ENCODE measurements around the gene SMIM29.
"Not testable (repeated sequence)": the region's sequence is repeated elsewhere in the genome, so short reads cannot be mapped to it uniquely, and the experiment has no call there.

SMIM29 gene

DNA sequence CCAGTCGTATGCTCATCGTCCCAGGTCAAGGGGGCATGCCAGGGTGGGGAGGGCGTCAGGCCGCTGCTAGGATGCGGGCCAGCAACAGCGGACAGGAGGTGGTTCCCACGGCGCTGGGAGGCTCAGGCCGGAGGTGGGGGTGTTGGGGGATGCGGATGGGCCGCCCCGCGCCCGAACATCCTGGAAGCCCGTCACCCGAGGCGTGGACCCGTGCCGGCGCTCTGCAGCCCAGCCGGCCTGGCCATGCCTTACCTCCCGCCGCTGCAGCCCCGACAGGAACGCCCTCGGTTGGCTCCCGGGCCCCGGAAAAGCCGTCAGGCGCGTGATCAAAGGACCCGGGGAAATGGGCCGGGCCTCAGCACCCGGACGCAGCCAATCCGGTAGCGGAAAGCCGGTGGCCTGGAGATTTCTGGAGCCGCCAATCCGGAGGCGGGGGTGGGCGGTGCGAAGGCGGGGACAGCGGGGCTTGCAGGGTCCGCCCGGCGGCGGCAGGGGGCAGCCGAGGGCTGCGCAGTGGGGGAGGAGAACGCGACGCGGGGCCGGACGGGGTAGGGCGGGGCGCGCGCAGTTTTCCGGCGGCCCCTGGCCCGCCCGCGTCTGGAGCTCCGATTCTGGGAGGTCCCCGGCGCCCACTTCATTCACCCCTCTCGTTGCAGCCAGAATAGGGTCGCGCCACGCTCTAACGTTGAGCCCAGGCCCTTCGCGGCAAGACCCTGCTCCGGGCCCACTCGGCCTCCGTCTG, at the start of gene SMIM29:
Gene SMIM29 (minus strand): TSS at position 280 of the 742 bp plus-strand sequence. CDS start 1,215 bp downstream, outside the sequence.
- peak; percentile 99 for DNase-seq (ENCODE audit: low spot score)

DNA sequence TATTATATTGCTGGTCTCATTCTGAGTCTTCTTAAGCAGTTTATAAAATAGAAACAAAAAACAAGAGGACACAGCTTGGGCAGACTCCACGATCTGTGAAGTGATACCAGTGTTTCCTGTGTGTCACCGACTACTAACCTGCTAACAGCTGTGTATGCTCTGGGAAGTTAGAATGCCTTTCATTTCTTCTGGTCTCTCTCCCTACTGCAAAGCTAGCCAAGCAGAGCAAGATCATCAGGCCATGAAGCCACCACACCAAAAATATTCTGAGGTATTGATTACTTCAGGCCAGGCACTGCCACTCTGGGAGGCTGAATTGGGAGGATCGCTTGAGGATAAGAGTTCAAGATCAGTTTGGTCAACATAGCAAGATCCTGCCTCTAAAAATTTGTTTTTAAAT, 46.9 kb upstream of the SMIM29 start:
- DNase-seq (ENCODE audit: low spot score) = no peak

GRCh38 chr6:34292954-34293353, 44.1 kb upstream of the SMIM29 start:
- DNase-seq (ENCODE audit: low spot score) = no peak

- DNase-seq (ENCODE audit: low spot score) = no peak
Measured at GRCh38 chr6:34289137-34289536, 40.3 kb upstream of the SMIM29 start.

GRCh38 chr6:34288581-34288980, 39.8 kb upstream of the SMIM29 start:
- DNase-seq (ENCODE audit: low spot score) = no peak

DNA sequence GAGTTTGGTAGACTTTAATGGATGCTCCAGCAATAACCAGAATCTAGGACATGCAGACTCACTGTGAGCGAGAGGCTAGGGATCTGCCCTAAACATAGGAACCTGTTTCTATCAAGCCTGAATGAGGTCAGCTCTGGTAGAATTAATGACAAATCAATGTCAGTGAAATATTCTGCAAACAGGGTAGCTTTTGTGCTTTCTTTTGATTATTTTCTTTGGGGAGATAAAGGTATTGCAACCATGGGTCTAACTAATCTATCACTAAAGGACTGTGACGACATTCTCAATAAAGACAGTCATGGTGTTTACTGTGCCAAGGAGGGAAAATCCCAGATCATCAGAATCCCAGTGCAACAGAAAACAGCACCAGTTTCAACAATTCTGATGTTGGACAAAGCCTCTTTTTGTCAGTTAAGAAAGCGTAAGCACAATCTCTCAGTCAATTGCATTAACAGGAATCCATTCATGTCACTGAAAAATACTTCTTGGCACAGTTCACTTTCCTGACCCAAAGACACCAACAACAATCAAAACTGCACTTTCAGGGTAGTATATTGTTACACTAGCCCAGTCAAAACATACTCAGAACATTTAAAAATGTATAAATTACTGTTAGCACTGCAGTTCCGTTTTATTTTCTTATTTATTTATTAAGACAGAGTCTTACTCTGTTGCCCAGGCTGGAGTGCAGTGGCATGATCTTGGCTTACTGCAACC, 36.8 kb upstream of the SMIM29 start:
- no peak for DNase-seq (ENCODE audit: low spot score)

GRCh38 chr6:34284563-34285447, 36.0 kb upstream of the SMIM29 start:
- no peak for DNase-seq (ENCODE audit: low spot score)

GRCh38 chr6:34281702-34282334, 33.0 kb upstream of the SMIM29 start:
- no peak for DNase-seq (ENCODE audit: low spot score)

DNA sequence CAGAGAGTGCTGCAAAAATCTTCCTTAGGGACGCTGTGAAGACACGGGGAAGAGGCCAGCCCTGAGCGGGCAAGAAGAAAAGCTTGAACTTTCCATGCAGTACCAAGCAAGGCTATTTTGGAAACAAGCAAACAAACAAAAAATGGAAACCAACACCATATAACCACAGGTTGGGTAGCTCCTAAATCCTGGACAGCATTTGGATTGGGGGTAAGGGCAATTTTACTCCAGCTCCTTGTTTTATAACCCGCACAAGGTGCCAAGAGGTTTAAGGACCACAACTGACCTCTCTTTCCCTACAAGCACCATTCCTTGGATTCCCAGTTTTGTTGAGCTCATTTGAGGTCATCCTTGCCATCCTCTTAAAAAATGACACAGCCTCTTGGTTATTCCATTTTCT, 31.4 kb upstream of the SMIM29 start:
- no peak for DNase-seq (ENCODE audit: low spot score)

GRCh38 chr6:34278833-34279232, 30.0 kb upstream of the SMIM29 start:
- DNase-seq (ENCODE audit: low spot score) = no peak

- no peak for DNase-seq (ENCODE audit: low spot score)
Measured at GRCh38 chr6:34277763-34278112, 28.9 kb upstream of the SMIM29 start.

GRCh38 chr6:34276881-34277762, 28.3 kb upstream of the SMIM29 start:
- no peak for DNase-seq (ENCODE audit: low spot score)

- DNase-seq (ENCODE audit: low spot score) = no peak
Measured at GRCh38 chr6:34276191-34276590, 27.4 kb upstream of the SMIM29 start.

DNA sequence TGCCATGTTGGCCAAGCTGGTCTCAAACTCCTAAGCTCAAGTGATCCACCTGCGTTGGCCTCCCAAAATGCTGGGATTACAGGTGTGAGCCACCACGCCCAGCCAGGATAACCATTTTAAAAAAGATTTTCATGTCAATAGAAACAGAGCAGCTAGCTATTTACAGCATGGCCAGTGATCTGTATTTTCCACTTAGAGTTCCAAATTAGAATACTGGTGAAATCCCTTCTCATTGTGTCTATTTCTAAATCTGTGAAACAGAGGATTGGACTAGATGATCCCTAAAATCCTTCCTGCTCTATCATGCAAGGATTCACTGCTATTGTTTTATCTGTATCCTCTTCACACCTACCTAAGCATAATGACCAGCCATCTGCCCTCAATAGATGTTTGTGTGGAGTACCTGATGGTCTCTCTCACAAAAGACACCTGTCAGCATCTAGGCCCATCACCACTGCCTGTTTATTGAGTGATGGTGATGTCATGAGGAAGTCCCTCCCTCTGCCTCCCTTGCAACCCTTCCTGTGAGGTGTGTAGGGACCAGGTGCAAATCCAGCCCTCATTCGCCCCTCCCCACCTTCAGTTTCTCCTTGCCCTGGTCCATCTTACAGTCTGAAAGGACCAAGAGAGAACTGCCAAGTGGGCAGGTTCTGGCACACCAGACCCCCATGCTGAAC, 26.5 kb upstream of the SMIM29 start:
- no peak for DNase-seq (ENCODE audit: low spot score)

DNA sequence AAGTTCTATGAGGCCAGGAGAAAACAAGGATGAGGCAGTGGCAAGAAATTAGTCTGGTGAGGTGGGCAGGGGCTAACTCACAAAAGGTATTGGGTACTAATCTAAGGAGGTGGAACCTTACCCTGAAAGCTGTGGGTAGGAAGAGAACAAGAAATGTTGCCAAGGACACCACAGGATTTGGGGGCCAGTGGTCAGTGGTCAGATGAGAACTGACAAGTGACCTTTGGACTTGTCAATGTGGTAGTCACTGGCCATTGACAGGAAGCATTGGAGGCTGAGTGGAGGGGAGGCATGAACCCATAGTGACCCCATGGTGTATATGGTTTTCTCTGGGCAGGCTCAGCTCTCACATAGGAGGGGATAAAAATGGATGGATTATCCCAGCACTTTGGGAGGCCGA, 25.3 kb upstream of the SMIM29 start:
- DNase-seq (ENCODE audit: low spot score) = no peak

DNA sequence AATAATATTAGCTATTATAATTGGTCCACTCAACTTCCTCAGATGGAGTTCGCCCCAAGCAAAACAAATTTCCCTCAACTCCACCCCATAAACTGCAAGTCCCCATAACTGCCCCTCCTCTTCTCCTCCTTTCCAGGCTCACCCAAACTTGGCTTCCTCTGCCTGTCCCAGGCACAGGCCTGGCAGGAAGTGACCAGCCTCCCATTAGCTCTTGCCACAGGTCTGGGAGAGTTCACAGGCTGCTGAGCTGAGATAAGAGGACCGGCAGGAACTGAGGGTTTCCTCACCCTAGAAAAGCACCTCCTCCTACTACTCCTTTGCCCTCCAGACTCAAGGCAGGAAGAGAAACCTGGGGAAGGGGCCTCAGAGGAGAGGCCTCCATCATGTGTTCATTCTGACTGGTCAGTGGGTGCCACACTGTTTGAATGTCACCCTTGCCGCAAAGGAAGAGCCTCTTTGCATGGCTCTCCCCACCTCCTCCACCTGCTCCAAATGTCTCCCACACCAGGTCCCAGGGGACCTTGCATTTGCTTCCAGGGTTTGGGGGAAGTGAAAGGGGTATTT, 24.5 kb upstream of the SMIM29 start:
- DNase-seq (ENCODE audit: low spot score) = no peak

DNA sequence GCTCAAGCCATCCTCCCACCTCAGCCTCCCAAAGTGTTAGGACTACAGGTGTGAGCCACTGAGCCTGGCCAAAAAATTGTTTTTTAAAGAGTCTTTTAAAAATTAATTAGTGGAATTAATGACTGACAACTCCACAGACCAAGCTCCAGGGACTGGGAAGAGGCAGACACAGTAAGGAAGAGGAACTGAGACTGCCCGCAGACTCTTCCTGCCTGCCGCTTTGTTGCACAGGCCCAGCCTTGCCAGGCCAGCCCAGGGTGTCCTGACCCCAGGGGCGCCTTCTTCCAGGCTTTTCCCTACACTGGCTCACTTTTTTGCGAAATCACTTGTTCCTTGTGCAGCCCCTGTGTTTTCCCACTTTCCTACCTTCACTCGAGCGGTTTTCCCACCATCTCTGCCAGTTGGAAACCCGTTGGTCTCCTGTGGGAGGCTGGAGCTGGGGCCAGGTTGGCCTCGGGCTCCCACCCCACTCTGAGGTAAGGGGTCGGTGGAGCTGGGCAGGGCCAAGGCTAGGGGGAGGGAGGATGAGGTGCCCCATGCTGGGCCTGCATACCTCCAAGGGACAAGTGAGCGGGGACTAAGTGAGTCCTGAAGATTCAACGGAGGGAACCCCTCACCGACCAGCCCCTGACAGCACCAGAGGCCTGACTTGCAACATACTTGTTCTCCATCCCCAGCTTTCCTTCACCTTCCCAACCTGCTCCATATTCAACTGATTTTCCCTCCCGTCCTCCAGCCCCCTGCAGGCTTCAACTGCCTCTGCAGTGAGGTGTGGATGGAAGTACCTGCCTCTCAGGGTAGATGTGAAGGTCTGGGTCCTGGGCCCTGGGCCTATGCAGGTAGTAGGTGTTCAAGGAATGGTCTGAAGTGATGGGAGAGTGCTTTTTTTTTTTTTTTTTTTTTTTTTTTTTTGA, 23.5 kb upstream of the SMIM29 start:
- DNase-seq (ENCODE audit: low spot score) = no peak

DNA sequence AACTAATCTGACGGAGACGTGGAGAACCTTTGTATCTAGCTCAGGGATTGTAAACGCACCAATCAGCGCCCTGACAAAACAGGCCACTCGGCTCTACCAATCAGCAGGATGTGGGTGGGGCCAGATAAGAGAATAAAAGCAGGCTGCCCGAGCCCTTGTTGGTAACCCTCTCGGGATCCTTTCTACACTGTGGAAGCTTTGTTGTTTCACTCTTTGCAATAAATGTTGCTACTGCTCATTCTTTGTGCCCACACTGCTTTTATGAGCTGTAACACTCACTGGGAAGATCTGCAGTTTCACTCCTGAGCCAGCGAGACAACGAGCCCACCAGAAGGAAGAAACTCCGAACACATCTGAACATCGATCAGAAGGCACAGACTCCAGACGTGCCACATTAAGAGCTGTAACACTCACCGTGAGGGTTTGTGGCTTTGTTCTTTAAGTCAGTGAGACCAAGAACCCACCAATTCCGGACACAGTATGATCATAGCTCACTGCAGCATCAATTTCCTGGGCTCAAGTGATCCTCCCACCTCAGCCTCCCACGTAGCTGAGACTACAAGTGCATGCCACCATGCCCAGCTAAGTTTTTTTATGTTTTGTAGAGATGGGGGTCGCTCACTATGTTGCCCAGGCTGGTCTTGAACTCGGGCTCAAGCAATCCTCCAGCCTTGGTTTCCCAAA, 21.0 kb upstream of the SMIM29 start:
- not testable (repeated sequence) for DNase-seq (ENCODE audit: low spot score)

- DNase-seq (ENCODE audit: low spot score) = not testable (repeated sequence)
Measured at GRCh38 chr6:34269132-34269531, 20.3 kb upstream of the SMIM29 start.

Data from ecto neural progenitor cell (in vitro differentiated cells).